ENCODE measurements around the gene TMEM255B.
"Not testable (repeated sequence)": the region's sequence is repeated elsewhere in the genome, so short reads cannot be mapped to it uniquely, and the experiment has no call there.

The TMEM255B gene

DNA sequence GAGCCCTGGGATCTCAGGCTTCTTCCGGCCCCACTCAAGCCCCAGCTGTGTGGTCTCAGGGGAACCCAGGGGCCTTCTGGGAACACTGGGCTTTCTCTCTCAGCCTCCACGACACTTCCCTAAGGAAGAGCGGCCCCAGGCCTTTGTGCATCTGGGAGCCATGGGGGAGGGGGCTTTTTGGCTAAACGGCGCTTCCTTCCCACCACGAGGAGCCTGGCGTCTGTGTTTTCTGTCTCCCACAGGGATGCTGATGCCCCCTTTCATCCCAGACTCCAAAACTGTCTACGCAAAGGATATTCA, 24.2 kb upstream of the TMEM255B start:
- no peak for DNase-seq (ENCODE audit: low spot score)

GRCh38 chr13:113735194-113735593, 23.8 kb upstream of the TMEM255B start:
- DNase-seq (ENCODE audit: low spot score), result no peak

DNA sequence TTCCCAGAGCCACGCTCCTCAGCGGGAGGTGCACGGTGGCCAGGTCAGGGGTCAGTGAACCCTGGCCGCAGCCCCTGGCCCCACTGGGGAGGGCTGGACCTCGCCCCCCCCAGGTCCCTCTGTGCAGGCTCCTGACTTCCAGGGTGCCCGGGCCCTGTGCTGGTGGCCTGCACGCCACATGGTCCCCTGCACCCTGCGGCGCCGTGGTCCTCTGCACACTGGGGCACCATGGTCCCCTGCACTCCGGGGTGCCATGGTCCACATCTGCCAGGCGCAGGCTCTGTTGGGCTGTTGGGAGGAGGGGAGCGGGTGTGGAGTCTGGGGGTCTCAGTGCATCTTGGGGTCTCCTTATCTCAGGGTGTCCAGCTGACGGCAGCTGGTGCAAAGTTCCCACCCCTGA, 23.3 kb upstream of the TMEM255B start:
- DNase-seq (ENCODE audit: low spot score), result no peak

- DNase-seq (ENCODE audit: low spot score), result no peak
Measured at GRCh38 chr13:113736258-113736731, 22.7 kb upstream of the TMEM255B start.

- no peak for DNase-seq (ENCODE audit: low spot score)
Measured at GRCh38 chr13:113737803-113738202, 21.2 kb upstream of the TMEM255B start.

- DNase-seq (ENCODE audit: low spot score), result no peak
Measured at GRCh38 chr13:113739527-113740285, 19.3 kb upstream of the TMEM255B start.

GRCh38 chr13:113740286-113740556, 18.8 kb upstream of the TMEM255B start:
- no peak for DNase-seq (ENCODE audit: low spot score)

GRCh38 chr13:113740661-113741060, 18.4 kb upstream of the TMEM255B start:
- no peak for DNase-seq (ENCODE audit: low spot score)

DNA sequence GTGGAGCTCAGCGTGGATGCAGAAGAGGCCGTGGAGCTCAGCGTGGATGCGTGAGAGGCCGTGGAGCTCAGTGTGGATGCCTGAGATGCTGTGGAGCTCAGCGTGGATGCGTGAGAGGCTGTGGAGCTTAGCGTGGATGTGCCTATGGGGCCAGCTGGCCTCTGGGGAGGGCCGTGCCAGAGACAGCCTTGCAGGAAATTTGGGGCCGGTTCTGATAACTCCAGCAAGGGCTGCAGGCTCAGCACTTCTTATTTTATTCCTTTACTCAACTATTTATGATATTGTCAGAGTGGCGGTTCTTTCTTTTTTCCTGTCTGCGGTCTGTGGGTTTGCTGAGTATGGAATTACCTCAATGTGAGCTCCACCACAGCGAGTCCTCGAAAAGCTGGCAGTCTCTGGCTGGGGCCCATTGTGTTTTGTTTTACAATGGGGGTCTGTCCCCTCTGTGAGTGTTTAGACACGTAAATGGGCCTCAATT, 17.8 kb upstream of the TMEM255B start:
- DNase-seq (ENCODE audit: low spot score), result no peak

GRCh38 chr13:113742000-113742441, 17.0 kb upstream of the TMEM255B start:
- no peak for DNase-seq (ENCODE audit: low spot score)

DNA sequence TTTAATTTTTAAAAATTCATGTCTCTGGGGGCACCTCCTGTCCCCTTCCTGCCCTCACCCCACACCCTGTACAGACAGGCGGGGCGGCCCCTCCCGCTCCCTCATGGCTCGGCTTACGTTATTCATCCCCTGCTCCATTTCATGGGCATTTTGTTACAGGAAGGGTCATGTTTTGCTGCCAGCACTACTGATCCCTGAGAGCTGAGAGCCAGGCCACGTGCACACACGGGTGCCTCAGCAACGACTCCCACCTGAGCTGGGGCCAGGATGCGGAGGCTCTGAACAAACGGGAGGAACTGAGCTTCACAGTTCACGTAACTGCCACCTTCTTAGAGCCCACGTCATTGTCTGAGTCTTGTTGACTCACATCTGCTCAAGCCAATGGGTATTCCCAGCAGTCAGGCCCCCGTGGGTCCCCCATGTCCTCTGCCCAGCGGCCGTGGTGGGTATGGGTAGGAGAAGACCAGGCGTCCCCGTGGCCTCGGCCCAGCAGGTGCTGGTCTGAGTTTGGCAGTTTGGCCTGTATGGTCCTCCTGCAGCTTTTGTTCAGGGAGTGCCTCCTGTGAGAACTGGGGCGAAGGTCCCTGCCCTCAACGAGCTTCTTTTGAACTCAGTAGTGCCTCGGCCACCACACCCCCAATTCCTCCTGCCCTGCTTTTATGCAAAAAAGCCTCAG, 16.4 kb upstream of the TMEM255B start:
- DNase-seq (ENCODE audit: low spot score), result no peak

DNA sequence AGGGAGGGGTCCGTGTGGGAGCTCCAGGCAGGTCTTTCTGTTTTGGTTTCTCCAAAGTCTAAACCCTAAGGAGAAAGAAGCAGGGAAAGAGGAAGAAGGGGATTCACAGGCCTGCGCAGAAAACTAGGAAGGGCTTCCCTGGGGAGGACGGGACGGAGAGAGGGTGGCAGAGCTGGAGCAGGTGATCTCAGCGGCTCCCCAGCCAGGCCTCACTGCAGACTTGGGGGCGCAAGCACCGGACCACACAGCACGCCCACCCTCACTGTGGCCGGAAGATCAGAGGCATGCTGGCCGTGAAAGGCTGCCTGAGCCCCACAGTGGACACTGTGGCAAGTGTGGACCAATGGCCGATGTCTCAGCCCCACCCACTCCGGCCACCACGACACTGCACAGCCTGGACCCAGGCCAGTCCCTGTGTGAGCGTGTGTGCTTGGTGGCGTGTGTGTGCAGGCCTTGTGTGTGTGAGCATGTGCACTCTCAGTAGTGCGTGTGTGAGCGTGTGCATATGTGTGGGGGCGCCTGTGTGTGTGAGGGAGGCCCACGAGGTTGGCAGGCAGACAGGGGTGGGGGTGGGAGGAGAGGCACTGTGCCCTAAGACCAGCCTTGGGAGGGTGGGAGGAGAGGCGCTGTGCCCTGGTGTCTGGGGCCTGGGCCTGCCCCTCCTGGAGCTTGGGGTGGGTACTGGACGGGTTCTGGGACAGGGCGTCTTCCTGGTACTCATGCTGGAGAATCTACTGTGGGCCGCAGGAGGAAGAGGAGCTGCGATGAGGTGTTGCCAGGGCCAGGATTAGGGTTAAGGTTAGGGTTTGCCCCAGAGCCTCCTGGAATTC, 15.4 kb upstream of the TMEM255B start:
- no peak for DNase-seq (ENCODE audit: low spot score)

DNA sequence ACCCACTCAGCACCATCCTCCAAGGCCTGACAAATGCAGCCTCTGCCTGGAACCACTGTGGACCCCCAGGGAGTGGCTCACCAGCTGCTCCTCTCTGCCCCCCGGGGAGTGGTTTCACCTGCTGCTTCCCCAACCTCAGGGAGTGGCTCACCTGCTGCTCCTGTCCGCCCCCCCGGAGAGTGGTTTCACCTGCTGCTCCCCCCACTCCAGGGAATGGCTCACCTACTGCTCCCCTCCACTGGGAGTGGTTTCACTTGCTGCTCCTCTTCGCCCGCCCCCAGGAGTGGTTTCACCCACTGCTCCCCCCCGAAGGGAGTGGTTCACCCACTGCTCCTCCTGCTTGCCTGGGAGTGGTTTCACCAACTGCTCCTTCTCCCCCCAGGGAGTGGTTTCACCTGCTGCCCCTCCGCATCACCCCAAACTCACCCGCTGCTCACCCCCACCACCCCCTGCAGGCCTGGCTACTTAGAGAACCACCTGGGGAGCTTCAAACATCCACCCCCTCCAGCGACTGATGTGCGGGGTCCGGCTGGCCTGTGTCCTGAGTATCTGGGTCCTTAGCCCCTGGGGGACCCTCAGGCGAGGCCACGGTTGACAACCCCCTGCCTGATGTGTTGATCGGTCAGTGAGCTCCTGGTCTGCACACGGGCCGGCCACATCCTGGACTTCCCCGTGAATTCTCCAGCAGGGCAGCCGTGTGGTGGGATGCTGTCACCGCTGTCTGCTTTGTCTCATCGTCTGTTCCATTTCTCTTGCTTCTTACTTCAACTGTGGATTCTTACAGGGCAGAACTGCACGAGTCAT, 14.6 kb upstream of the TMEM255B start:
- no peak for DNase-seq (ENCODE audit: low spot score)

GRCh38 chr13:113745059-113745458, 14.0 kb upstream of the TMEM255B start:
- DNase-seq (ENCODE audit: low spot score), result no peak

DNA sequence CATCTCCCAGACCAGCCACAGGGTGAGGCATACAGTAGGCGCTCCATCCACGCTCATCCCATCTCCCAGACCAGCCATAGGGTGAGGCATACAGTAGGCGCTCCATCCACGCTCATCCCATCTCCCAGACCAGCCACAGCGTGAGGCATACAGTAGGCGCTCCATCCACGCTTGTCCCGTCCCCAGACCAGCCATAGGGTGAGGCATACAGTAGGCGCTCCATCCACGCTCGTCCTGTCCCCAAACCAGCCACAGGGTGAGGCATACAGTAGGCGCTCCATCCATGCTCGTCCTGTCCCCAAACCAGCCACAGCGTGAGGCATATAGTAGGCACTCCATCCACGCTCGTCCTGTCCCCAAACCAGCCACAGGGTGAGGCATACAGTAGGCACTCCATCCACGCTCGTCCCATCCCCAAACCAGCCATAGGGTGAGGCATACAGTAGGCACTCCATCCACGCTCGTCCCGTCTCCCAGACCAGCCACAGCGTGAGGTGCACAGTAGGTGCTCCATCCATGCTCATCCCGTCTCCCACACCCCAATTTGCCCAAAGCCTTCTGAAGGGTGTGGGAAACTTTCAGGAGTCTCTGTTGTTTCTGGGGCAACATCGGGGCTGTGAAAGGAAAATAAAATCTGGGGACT, 13.4 kb upstream of the TMEM255B start:
- DNase-seq (ENCODE audit: low spot score), result not testable (repeated sequence)

DNA sequence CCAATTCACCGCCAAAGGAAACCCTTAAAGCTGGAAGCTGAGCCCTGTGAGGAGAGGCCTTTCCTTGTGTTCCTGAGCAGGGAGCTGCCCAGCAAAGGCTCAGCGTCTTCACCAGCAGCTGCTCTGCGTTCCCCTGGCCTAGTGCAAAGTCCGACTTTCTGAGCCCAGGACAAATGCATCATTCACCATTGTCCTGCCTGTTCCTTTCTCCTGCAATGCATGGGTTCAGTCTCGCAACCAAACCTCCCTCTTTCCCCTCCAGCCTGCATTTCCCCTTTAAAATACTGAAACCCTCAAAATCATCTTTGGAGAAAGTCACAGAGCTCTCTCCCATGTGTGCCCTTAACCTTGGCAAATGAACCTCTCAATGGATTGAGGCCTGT, 12.9 kb upstream of the TMEM255B start:
- no peak for DNase-seq (ENCODE audit: low spot score)

DNA sequence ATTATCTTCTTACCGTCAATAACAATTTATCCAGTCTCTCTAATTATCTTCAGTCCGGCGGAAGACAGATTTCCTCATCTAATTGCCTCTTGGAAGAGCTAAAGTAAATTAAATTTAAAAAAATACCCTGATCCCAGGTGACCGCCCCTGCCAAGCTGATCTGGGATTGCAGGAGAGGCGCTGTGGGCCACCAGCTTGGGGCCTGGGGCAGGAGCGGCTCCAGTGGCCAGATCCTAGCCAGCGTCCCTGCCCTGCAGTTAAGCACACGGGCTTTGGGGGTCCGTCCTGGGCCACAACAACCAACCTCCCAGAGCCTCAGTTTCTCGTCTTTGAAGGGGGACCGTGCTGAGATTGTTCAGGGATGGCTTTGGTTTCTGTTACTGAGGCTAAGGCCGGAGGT, 12.4 kb upstream of the TMEM255B start:
- no peak for DNase-seq (ENCODE audit: low spot score)

DNA sequence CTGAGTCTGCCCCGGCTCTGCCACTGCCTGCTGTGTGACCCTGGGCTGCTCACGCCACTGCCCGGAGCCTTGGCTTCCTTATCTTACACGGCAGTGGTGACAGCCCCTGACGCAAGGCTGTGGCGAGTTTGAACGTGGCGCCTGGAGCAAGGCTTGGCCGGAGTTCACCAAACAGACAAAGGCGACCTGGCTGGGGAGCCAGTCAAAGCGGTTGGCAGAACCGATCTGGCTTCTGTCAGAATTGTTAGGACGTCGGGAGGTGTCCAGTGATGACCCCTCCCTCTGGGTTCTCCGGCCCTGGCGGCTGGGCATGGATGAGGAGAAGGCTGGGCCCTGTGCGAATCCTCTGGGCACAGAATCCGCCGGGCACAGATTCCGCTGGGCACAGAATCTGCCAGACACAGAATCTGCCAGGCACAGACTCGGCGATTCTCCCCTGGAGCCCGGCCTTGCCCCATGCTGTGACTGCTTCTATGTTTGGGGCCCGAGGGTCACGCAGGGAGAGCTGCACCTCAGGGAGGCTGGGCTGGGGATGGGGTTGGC, 11.7 kb upstream of the TMEM255B start:
- DNase-seq (ENCODE audit: low spot score), result no peak

GRCh38 chr13:113748101-113748861, 10.7 kb upstream of the TMEM255B start:
- DNase-seq (ENCODE audit: low spot score), result no peak

DNA sequence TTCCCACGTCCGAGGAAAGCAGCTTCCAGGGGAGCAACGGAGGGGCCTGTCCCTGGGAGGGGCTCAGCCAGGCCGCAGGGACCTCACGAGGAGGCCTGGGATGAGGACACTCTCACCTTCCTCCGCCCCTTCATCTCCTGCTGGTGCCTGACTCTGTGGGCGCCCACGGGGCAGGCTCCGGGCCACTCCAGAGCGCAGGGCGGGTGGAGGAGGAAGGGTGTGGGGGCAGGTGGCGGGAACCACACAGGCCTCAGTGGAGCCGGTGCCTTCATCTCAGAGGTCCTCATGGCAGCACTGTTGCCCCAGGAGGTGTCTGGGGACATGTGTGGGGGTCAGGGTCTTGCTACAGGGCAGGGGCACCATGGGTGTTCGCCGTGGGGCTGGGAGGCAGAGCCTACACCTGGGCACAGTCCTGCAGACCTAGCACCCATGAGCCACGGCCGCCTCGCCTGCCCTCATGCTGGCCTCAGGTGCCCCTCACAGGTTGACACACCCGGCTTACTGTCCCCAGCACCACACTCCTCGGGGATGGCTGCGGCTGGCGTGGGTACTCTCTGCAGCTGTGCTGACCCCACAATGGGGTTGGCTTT, 10.1 kb upstream of the TMEM255B start:
- no peak for DNase-seq (ENCODE audit: low spot score)

All from COLO829 (cell line).